Stimulated activated CD8-positive, alpha-beta memory T cell treated with anti-CD3 and anti-CD28 coated beads, Interleukin-12 subunit alpha, Interleukin-12 subunit beta, amount 100 ng/mL, for 24 hours (primary cell): Measurements from ENCODE around the gene ZXDC.

Experiments used
- DNase-seq: peaks from one replicate; pipeline ENCODE4 v3.0.0-alpha.2; 2020; ENCODE audit errors: extremely low read depth

The ZXDC gene

GRCh38 chr3:126435456-126436315, 40.0 kb downstream of the ZXDC start:
- DNase-seq, result no peak

GRCh38 chr3:126434931-126435411, 40.7 kb downstream of the ZXDC start:
- no peak for DNase-seq

- DNase-seq, result no peak
Observed at GRCh38 chr3:126434264-126434590, 41.5 kb downstream of the ZXDC start.

GRCh38 chr3:126433496-126434263, 42.0 kb downstream of the ZXDC start:
- DNase-seq, result no peak

- no peak for DNase-seq
Observed at GRCh38 chr3:126433105-126433430, 42.6 kb downstream of the ZXDC start.

- no peak for DNase-seq
Observed at GRCh38 chr3:126432361-126433104, 43.2 kb downstream of the ZXDC start.

- no peak for DNase-seq
Observed at GRCh38 chr3:126431103-126431534, 44.6 kb downstream of the ZXDC start.

- no peak for DNase-seq
Observed at GRCh38 chr3:126424751-126425150, 50.9 kb downstream of the ZXDC start.

- DNase-seq, result no peak
Observed at GRCh38 chr3:126424039-126424717, 51.5 kb downstream of the ZXDC start.

GRCh38 chr3:126423191-126424038, 52.3 kb downstream of the ZXDC start:
- DNase-seq, result no peak

- no peak for DNase-seq
Observed at GRCh38 chr3:126422571-126423091, 53.1 kb downstream of the ZXDC start.

- no peak for DNase-seq
Observed at GRCh38 chr3:126422121-126422520, 53.6 kb downstream of the ZXDC start.

GRCh38 chr3:126421573-126422119, 54.0 kb downstream of the ZXDC start:
- DNase-seq, result no peak

- no peak for DNase-seq
Observed at GRCh38 chr3:126419886-126420786, 55.6 kb downstream of the ZXDC start.

GRCh38 chr3:126419151-126419703, 56.5 kb downstream of the ZXDC start:
- no peak for DNase-seq

GRCh38 chr3:126418661-126419131, 57.0 kb downstream of the ZXDC start:
- no peak for DNase-seq

- no peak for DNase-seq
Observed at GRCh38 chr3:126417981-126418530, 57.6 kb downstream of the ZXDC start.

- no peak for DNase-seq
Observed at GRCh38 chr3:126417515-126417914, 58.2 kb downstream of the ZXDC start.
